ENCODE data around the gene ANTKMT.

The ANTKMT gene, protein sequence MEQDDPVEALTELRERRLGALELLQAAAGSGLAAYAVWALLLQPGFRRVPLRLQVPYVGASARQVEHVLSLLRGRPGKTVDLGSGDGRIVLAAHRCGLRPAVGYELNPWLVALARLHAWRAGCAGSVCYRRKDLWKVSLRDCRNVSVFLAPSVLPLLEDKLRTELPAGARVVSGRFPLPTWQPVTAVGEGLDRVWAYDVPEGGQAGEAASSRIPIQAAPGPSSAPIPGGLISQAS

DNA sequence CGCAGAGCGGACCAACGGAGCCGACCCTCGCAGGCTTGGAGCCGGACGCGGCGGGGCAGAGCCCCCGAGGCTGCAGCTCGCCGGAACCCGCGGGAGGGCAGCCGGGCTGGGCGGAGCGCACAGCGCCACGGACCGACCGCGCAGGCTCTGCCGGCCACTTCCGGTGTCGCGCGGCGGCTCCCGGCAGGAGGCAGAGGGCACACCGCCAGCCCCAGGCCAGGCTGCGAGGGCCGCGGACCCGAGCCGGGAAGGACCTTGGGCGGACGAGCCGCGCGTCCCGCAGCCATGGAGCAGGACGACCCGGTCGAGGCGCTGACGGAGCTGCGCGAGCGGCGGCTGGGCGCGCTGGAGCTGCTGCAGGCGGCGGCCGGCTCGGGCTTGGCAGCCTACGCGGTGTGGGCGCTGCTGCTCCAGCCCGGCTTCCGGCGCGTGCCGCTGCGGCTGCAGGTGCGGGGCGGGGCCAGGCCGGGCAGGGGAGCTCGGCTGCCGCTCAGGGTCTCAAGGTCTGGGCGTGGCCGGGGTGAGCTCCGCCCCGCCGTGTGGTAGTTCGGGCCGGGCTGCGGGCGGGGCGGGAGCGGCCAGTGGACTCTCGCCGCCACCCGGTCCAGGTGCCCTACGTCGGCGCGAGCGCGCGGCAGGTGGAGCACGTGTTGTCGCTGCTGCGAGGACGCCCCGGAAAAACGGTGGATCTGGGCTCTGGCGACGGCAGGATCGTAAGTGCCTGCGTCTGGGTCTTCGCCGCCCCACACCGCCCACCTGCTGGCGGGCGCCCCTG, at the start of gene ANTKMT:
TSS of gene ANTKMT (plus strand) at position 157 of the 775 bp plus-strand sequence. CDS start at position 286, 129 bp downstream.
- FAIRE-seq, result no peak

DNA sequence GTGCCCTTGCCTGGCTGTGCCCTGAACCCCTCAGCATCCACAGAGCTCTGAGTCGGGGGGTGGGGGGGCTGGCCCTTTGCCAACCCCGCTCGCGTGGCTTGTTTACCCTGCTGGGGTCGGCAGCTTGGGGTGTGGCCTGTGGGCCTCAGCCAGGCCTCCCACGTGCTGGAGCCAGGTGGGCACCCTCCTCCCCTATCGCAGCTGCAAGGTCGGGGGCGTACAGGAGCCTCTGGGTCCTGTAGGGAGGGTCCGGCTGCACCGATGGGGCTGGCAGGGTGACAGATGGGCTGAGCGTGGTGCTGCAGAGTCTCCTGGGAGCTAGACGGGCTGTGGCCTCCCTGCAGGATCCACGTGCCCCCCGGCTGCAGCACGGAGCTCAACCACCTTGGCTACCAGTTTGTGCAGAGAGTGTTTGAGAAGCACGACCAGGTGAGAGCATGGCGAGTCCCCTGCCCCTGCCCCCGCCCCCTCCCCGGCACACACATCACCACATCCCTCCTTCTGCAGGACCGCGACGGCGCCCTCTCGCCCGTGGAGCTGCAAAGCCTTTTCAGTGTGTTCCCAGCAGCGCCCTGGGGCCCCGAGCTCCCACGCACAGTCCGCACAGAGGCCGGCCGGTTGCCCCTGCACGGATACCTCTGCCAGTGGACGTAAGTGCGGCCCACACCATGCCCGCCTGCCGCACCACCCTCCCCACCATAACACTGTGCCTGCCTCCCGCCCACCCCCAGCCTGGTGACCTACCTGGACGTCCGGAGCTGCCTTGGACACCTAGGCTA, 49.4 kb upstream of the ANTKMT start:
- no peak for FAIRE-seq

DNA sequence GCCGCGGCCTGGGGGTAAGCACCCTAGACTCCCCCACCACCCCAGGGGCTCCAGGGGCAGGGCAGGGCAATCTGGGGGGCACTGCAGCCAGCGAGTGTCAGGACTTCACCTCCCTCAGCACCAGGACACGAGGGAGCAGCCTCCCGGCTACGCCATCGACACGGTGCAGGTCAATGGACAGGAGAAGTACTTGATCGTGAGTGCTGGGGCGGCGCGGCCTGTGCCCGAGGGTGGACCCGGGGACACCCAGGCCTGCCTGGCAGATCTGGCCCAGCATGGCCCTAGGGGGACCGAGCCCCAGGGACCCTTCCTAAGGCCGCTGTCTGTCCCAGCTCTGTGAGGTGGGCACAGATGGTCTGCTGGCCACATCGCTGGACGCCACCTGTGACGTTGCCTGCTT, 48.6 kb upstream of the ANTKMT start:
- no peak for FAIRE-seq

DNA sequence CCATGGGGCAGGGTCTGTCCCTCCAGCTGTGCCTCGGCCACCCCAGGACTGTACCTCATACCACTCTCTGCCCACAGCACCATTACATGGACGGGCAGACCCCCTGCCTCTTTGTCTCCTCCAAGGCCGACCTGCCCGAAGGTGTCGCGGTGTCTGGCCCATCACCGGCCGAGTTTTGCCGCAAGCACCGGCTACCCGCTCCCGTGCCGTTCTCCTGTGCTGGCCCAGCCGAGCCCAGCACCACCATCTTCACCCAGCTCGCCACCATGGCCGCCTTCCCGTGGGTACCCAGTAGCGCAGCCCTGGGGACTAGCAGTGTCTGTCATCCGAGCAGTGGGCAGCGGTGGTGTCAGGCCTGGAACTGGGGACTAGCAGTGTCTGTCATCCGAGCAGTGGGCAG, 48.1 kb upstream of the ANTKMT start:
- no peak for FAIRE-seq

DNA sequence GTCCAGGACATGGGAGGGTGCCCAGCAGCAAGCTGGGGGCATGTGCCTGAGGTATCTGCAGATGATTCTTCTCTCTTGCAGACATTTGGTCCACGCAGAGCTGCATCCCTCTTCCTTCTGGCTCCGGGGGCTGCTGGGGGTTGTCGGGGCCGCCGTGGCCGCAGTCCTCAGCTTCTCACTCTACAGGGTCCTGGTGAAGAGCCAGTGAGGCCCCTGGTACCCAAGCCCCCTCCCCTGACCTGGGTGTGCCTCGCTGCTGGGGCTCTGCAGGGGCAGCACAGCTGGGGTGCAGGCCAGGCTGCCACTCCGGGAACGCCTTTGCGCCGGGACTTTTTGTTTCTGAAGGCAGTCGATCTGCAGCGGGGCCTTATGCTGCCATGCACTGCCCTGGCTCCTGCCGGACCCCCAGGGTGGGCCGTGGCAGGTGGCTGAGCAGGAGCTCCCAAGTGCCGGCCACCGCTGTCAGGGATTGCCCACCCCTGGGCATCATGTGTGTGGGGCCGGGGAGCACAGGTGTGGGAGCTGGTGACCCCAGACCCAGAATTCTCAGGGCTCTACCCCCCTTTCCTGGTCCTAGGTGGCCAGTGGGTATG, 47.5 kb upstream of the ANTKMT start:
- no peak for FAIRE-seq

DNA sequence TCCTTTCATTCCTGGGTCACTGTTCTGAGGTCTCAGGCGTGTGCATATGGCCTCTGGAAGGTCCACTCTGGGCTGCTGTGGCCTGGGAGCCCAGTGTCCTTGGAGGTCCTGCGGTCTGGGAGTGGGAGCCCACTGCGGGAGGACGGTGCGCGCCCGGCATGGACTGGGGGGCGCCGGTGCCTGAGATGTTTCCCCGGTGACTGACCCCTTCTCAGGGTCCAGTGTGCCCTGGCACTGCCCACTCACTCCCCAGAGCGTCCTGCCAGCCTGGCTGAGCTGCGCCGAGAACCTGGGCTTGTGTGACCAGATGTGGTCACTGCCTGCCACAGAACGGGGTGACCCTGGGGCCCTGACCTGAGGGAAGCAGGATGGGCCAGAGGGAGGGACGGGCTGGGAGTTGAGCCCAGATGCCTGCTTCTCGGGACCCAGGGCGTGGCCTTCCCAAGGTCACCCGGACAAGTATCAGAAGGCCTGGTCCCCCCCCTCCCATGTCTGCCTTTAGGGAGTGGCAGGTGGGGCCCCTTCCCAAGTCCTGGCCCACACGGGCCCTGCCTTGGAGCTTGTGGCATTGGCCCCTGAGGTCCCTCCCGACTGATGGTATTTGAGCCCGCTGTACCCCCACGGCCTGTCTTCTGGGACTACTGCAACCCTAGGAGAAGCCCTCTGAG, 46.6 kb upstream of the ANTKMT start:
- no peak for FAIRE-seq

DNA sequence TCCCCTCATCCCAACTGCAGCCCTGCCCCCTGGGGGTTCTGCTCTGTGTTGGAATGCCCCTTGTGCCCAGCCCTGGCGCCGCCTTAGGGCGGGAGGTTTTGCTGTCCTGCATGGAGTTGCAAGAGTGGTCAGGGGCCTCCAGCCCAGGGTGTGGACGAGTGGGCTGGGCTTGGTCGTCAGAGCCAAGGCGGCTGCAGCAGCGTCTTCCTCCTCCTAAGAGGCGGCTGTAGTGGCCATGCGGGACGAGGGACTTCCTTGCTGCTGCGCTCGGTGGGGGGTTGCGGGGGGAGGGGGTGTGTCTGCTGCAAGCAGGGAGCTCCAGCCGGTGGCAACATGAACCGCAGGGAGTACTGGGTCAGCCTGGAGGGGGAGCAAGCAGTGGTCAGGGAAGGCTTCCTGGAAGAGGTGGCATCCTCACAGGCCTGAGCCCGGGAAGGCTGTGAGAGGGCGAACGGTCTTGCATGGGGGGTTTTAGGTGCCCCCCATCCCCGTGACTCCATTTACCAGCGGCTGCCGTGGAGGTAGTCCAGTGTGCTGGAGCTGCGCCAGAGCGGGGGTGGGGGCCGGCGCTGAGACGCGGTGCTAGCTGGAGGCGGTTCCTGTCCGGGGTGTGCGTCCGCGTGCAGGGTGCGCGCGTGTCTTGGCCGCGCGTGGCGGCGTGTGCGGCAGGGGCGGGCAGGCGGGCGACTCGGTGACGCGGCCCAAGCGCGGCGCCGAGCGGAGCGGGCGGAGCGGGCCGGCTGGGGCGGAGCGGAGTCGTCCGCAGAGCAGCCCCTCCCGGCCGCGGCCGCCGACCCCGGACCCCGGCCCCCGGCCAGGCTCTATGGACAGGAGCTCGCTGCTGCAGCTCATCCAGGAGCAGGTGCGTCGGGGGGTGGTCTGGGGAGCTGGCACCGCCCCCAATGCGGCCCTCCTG, 45.7 kb upstream of the ANTKMT start, which contains the start of gene RHBDL1:
TSS of gene RHBDL1 (plus strand) at position 704 of the 916 bp plus-strand sequence. CDS start at position 824, 120 bp downstream.
- no peak for FAIRE-seq

DNA sequence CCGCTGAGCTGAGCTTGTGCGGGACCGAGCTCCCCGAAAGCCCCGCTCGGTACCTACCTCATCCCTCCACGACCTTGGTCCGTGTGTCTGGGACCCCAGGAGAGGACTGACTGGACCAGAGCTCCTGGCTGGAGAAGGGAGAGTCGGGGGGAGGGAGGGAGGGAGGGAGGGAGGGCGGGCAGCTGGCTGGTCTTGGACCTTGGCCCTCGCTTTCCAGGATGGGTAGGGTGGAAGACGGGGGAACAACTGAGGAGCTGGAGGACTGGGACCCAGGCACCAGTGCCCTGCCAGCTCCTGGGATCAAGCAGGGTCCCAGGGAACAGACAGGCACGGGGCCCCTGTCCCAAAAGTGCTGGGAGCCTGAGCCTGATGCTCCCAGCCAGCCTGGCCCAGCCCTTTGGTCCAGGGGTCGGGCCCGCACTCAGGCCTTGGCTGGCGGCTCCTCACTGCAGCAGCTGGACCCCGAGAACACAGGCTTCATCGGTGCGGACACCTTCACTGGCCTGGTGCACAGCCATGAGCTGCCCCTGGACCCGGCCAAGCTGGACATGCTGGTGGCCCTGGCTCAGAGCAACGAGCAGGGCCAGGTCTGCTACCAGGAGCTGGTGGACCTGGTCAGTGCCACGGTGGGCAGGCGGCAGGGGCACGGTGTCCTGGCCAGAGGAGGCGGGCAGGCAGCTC, 44.9 kb upstream of the ANTKMT start:
- no peak for FAIRE-seq

DNA sequence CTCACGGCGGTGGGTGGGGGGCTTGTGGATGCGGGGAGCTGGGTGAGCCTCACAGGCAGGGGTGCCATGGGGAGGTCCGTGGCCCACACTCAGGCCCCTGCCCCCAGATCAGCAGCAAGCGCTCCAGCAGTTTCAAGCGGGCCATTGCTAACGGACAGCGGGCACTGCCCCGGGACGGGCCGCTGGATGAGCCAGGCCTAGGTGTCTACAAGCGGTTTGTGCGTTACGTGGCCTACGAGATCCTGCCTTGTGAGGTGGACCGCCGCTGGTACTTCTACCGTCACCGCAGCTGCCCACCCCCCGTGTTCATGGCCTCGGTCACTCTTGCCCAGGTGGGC, 44.4 kb upstream of the ANTKMT start:
- FAIRE-seq, result no peak

DNA sequence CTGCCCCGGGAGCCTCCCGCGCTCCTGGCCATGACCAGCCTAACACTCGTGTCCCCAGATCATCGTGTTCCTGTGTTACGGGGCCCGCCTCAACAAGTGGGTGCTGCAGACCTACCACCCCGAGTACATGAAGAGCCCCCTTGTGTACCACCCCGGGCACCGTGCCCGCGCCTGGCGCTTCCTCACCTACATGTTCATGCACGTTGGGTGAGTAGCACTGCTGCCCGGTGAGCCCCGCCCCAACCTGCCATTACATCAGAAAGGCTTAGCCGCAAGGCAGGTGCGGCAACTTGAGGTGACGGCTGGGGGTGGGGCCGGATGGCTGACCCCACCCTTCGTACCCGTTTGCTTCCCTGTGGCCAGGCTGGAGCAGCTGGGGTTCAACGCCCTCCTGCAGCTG, 44.0 kb upstream of the ANTKMT start:
- FAIRE-seq, result no peak

DNA sequence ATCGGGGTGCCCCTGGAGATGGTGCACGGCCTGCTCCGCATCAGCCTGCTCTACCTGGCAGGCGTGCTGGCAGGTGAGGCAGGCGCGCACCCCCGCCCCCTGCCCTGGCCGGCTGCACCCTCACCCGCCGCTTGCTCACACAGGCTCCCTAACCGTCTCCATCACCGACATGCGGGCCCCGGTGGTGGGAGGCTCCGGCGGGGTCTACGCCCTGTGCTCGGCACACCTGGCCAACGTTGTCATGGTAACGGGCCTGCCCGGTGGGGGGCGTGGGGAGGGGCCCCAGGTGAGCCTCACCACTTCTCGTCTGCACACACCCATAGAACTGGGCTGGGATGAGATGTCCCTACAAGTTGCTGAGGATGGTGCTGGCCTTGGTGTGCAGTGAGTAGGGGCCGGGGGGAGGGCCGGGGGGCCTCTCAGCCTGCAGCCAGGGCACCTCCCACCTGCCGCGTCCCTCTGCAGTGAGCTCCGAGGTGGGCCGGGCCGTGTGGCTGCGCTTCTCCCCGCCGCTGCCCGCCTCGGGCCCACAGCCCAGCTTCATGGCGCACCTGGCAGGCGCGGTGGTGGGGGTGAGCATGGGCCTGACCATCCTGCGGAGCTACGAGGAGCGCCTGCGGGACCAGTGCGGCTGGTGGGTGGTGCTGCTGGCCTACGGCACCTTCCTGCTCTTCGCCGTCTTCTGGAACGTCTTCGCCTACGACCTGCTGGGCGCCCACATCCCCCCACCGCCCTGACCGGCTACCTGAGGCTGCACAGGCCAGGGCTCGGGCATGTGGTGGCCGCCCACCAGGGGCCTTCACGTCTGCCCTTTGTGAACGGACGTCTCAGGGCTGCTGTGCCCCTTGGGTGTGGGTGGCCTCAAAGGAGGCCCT, 43.4 kb upstream of the ANTKMT start:
- FAIRE-seq, result no peak

DNA sequence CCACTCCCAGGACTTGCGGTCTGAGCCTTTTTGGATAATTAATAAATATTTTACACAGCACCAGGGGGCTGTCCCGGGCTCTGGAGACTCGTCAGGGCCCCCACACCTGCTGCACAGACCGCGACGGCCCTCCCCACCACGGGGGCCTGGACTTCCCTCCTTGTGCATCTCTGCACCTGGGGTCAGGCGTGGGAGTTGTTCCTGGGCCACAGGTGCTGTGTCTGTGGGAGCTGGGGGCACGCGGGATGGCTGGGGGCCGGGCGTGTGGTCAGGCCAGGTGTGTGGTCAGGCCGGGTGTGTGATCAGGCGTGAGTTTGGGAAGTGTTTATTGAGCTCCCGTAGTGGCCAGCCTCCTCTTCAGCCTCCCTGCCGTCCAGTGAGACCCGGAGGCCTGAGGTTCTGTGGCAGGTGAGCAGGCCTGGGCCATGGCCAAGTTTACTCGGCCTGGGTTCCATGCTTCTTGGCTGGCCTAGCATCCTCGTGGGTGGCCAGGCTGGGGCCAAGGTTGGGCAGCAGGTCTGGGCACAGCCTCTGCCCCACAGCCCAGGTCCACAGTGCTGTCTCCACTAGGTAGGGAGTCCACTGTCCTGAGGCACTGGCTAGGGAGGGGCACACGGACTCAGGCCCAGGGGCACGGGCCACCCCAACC, 42.6 kb upstream of the ANTKMT start:
- no peak for FAIRE-seq

DNA sequence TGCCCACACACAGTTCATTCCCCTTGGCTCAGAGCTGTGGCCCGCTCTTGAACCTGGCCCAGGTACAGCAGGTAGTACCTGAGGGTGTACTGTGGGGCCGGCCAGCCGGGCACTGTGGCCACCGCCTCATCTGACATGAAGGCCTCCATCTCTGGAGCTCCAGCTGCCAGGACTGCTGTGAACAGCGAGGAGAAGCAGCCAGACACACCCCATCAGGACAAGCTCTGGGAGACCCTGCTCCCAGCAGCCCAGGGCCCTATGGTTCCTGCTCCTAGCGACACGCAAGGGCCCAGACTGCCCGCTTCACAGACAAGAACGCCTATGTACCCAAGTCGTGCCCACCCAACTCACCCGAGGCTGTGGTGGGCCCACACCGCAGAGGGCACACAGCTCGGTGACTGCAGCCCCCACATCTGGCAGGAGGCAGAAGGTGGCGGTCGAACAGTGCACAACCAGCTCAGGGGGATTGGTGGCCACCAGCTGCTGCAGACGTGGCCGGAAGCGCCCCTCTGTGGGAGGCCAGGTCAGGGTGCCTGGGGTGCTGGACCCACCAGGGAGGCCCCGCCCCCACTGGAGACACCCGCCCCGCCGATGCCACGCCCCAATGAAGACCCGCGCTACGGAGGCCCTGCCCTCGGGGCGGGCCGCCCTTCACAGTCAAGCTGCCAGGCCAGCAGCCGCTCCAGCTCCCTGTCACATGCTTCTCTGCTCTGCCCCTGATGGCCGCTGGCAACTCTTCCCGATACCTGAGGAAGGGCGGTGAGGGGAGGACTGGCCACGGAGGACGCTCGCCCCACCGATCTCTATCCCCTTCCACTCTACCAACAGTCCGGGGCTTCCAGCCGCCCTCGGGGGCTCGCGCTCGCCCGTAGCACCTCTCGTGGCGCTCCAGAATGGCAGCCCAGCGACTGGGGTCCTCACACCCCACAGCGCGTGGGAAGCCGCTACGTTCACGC, 41.8 kb upstream of the ANTKMT start:
- no peak for FAIRE-seq

DNA sequence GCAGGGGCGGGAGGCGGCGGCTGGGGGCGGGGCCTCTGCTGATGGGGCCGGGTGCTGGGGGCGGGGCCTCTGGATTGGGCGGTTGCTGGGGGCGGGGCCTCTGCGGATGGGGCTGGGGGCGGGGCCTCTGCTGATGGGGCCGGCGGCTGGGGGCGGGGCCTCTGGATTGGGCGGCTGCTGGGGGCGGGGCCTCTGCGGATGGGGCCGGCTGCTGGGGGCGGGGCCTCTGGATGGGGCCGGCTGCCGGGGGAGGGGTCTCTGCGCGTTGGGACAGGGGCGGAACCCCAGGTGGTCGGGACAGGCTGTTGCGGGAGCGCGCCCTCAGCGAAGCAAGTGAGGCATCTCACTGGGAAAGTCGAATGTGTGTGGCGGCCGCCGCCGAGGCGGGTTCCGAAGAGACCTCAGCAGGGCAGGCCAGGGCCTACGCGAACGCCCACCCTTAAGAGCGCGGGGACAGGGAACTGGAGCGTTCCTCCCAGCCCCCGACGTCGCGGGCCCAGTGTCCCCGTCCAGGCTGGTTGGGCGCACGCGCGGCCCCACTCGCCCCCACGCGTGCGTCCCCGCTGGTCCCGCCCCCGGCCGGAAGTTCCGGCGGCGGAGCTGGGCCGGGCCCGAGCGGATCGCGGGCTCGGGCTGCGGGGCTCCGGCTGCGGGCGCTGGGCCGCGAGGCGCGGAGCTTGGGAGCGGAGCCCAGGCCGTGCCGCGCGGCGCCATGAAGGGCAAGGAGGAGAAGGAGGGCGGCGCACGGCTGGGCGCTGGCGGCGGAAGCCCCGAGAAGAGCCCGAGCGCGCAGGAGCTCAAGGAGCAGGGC, 40.9 kb upstream of the ANTKMT start, which contains the start of gene STUB1:
TSS of gene STUB1 (plus strand) at position 597 of the 811 bp plus-strand sequence. CDS start at position 713, 116 bp downstream.
- no peak for FAIRE-seq

DNA sequence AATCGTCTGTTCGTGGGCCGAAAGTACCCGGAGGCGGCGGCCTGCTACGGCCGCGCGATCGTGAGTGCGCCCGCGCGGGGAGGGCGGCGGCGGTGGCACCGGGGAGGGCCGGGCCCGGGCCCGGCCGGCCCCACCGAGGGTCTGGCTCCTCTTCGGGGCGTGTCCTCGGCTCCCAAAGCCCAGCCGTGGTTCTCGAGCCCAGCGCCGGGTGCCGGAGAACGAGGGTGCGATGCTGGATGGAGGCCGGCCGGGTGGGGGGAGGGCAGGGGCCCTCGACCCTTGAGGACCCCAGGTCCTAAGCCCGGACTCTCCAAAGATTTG, 40.4 kb upstream of the ANTKMT start:
- FAIRE-seq, result no peak

DNA sequence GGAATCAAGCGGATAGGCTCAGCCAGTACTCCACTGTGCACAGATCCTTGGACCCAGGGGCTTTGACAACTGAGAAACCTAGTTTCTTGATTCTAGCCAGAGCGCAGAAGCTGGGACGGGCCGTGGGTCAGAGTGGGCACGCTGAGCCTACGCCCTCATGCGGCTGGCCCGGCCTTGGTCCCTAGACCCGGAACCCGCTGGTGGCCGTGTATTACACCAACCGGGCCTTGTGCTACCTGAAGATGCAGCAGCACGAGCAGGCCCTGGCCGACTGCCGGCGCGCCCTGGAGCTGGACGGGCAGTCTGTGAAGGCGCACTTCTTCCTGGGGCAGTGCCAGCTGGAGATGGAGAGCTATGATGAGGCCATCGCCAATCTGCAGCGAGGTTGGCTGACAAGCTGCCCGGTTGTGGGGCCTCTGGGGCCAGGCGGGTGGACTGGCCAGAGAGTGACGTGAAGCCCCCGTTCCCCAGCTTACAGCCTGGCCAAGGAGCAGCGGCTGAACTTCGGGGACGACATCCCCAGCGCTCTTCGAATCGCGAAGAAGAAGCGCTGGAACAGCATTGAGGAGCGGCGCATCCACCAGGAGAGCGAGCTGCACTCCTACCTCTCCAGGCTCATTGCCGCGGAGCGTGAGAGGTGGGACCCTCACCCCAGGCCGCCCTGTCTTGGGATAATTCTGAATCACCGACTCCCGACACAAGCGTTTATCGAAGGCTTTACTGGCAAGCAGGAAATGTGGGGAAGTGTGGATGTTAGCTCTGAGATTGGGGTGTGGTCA, 39.8 kb upstream of the ANTKMT start:
- no peak for FAIRE-seq

Data from A204.1 (cell line).